NOMO-1 (cell line): ENCODE results near the gene TGM1.
"Not testable (repeated sequence)": the region's sequence is repeated elsewhere in the genome, so short reads cannot be mapped to it uniquely, and the experiment has no call there.

ENCODE experiments used
- DNase-seq, 2 experiments: peaks; one replicate each; lab custom pipeline; 2025; ENCODE audit not compliant: unreplicated experiment in 2 of 2; lab: John Stamatoyannopoulos, UW

Gene TGM1

DNA sequence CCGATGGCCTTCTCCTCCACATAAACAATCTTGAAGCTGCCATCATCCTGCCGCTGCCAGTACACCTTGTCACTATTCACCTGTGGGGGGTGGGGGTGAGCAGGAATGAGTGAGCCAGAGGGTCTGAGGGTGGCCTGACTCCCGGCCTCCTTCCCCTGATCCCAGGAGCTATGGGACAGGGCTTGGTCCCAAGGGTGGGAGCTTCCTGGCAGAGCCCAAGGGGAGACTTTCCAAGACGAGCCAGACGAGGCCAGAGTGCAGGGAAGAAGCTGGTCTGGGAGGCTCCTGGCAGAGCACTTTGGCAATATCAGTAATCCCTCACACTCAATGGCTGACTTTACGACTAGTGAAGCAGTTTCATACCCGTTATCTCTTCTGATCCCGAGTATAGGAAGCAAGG is 7.5 kb downstream of the TGM1 start:
- DNase-seq = no peak

DNA sequence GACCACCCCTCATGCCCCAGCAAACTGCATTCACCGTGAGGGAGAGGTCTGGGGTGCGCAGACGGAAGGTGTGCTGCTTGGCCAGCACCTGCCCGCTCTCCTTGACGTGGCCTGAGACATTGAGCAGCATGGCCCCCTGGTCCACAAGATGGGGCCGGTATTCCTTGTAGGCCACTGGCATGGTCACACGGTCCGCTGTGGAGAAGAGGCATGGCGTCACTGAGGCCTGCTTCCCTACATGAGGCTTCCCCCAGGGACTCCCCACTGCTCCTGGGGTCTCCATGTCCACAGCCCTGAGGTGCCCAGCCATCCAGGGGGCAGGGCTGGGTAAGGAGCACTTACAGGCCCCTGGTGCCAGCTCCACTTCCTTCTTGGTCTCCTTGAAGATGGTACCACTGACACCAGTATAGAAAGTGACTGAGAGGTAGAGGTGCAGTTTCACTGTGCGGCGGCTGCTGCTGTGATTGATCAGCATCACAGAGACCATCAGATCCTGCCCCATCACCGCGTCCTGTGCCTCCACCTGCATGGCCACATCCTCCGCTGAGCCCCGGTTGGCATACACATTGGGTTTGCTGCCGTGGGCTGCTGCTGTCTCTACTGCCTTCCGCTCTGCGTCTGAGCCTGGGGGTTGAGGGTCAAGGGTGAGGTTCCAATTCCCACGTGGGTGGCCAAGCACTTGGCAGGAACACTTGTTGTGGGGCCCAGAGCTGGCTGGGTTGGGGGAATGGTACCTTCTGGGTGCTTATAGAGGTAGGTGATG is 8.2 kb downstream of the TGM1 start:
- DNase-seq = no peak

DNA sequence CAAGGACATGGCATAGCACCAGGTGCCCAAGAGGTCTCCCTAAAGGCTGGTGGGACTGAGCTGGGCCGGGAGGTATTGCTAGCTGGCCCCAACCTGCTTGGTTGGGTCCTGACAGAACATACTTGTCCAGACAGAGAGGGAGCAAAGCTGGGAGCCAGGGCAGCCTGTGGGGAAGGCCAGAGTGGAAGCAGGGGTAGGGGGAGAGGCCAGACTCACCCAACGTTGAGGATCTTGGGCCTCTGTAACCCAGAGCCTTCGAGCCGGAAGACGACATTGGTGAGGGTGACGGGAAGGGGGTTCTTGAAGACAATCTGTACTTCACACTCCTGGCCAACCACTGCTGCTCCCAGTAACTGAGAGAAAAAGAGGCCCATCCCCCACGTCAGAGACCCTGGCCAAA is 9.0 kb downstream of the TGM1 start:
- no peak for DNase-seq

DNA sequence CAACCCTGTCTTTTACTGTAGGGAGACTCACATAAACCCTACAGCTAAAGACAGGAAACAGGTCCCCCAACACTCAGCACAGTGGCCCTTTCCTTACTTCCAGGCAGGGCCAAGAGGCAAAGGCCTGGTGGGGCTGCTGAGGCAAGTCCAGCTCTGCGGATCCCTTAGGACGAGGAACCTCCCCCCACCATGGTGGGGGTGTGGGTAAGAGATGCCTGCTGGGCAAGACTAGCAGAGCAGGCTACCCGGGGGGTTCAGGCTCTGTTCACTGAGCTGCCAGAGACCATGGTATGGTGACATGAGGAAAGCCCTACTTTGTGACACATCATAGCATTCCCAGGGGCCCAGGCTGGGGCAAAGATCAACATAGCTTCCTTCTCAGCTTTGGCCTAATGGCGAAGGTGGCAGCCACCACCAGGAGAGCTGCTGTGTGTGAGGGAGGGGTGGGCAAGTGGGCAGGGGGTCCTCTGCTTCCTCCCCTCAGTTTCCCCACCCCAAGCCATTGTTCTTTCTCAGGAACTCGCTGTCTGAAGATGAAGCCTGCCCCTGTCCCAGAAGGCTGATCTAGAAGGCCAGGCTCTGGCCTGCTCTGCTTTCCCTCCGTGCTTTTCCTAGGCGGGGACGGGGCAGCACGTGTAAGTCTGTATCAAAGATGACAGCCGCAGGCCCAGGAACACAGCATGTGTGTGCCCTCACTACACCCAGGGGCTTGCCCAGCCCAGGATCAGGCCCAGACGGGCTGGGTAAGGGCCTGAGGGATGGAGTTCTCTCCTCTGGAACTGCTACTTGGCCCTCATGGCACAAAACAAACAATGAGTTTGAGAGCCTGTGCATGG is 10.5 kb downstream of the TGM1 start:
- no peak for DNase-seq

DNA sequence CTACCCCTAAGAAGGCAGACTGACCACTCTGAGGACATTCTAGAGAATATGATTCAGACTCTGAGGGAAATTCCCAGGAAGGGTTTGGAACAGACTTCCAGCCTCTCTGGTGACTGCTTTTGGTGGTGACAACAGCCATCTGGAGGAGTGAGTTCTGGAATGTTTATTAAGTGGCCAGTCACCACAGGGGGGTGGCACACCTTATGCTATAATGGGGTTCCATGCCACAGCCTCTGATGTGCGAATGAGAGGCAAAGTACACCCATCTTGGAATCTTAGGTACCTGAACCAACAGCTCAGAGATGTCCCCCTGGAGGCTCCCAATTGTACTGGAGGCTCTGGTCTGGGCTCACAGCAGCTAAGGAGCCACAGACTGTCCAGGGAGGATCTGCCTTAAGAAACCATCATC is 11.1 kb downstream of the TGM1 start:
- DNase-seq = no peak

DNA sequence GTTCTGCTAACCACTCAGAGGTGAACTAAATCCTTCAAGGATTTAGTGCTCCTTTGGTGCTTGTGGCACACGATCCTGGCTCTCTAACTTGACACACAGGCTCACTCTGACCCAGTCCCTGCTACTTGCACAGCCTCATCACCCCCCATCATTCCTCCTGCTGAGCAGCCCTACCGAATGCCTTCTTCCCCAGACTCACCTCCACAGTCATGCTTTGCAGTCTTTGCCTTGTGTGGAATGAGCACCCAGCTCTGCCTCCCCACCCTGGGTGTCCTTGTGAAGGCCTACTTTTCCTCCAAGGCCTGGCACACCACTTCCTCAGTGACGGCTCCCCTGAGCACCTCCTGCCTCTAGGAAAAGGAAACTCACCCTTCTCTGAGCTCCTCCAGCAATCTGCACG is 12.6 kb downstream of the TGM1 start:
- no peak for DNase-seq

DNA sequence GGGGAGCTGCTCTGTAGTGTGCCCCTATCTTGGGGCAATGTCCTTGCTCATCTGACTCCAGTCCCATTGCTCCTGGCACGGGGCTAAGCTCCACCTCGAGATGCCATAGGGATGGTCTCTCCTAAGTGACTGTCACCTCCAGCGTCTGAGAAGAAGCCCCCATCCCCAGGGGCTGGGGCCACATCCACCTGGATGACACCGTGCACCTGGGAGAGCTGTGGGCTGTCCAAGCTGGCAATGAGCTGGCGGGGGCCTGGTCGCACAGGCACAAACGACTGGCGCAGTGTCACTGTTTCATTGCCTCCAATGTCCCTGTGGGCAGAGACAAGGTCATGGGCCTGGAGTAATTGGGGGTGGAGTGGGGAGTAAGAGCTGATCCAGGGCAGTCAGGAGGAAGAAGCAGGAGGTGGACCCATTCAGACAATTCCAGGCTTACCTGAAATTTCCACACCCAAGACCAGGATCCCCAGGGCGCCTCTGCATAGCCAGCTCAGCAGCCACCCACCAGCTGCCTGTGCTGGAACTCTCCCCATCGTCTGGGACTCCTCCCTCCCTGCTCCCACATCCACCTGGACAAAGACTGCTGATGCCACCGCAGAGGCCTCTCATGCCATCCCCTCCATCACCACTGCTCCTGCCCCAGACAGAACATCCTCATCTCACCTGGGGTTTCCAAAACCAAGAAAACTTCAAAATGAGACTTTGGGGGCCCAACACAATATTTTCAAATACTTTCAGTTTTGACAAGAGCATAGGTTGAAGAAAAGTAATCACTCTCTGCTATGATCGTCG is 13.6 kb downstream of the TGM1 start:
- no peak for DNase-seq

DNA sequence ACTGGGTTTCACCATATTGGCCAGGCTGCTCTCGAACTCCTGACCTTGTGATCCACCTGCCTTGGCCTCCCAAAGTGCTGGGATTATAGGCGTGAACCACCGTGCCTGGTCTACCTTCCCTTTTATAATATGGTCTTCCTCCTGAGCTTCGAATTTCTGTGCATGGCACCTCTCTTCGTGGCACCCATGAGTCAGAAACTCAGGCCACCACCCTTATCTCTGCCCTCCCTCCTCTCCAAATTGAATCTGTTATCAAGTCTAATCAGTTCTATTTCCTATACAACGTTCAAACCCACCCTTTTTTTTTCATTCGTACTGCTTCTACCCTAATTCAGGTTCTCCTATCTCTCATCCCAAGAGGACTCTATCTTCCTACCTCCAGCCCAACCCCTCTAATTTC is 15.6 kb downstream of the TGM1 start:
- DNase-seq = no peak

DNA sequence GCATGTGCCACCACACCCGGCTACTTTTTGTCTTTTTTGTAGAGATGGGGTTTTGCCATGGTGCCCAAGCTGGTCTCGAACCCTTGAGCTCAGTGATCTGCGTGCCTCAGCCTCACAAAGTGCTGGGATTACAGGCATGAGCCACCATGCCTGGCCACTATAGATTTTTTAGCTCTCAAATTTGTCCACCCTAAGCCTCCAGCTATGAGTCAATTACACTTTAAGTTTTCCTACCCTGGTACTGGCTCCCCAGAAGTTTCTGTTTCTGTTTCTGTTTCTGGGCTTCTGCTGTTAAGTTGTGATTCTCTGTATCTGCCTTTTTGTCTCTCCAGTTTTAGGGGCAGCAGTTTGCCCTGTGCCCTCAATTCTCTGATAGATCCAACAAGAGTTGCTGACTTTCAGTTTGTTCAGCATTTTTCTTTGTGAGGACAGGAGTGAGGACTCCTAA is 16.2 kb downstream of the TGM1 start:
- DNase-seq = peak; percentile 32 to 53

DNA sequence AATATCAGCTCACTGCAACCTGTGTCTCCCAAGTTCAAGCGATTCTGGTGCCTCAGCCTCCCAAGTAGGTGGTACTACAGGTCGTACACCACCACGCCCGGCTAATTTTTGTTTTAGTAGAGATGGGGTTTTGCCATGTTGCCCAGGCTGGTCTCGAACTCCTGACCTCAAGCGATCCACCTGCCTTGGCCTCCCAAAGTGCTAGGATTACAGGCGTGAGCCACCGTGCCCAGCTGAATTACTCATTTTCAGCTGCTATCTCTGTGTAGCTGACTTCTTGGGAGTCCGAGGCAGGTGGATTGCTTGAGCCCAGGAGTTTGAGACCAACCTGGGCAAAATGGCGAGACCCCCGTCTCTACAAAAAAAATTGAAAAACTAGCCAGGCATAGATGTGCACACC is 17.6 kb downstream of the TGM1 start:
- not testable (repeated sequence) for DNase-seq

DNA sequence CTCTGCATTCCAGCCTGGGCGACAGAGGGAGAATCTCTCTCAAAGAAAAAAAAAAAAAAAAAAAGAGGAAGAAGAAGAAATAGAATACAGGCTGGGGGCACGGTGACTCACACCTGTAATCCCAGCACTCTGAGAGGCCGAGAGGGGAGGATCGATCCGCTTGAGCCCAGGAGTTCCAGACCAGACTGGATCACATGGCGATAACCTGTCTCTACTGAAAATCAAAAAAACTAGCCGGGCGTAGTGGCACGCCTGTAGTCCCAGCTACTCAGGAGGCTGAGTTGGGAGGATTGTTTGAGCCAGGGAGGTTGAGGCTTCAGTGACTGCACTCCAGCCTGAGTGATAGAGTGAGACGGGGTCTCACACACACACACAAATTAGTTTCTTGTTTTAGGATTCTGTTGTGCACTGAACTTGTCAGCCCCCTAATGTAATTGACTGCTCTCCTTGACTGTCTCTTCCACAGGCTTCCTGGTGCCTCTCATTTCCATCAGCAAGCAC is 19.6 kb downstream of the TGM1 start:
- DNase-seq = peak; percentile 40 to 55

DNA sequence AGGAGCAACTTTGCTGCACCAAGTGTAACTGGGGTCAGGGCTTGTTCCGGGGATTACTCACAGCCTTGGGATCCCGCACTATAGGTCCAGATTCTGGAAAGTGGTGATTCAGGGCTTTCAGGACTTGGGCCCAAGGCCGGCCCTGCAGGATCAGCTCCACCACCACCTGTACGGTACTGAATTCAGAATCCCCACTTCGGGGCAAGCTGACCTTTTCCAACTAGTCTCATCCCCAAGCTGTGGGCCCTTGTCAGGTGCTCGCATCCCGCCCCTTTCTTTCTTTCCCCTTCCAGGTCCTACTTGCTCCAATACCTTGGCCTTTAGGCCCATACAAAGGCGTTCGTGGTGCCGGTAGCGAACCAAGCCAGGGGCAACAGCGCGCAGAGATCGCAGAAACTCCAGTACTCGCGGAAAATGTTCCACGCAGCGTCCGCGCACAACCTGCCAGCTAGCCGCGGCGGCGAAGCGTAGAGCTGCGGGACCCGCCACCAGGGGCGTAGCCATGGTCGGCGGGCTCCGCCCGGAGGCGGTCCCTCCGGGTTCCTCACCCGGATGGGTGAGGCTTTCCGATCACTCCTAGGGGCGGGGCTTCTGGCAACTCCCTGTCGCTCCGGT is 21.0 kb downstream of the TGM1 start:
- DNase-seq = peak; percentile 96 to 97

DNA sequence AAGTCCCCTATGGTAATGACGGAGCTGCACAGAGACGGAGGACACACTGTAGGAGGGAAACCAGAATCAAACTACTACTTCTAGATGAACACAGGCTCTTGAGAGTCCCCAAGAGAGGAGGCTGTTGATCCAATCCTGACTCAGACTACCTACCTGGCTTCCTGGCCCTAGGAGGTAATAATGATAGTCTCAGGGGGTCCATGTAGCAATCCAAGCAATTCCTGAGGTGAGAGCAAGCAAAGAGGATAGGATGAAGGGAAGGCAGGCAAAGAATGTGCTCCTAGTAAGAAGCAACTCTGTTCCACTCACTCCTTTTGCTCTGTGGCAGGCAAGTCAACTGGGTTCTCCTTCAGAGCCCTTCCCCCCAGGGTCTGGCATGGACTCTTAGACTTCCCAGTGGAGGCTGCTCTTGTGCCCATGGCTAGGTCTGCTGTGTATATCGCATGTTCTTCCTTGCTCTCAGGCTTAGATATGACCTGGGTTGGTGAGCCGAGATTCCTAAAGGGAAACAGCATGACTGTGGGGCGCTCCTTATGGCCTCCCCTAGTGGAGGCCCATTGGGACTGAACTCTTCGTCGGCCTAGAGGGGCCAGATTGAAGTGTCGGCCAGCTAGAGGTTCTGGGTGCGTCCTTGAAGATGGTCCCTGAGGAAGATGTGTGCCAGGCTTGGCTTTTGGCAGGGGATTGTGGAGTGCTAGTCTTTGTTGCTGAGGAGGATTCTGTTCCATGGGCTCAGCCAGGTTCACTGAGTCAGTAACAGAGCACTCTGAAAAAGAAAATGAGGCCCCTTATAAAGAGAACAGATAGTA is 22.7 kb downstream of the TGM1 start:
- DNase-seq = no peak

DNA sequence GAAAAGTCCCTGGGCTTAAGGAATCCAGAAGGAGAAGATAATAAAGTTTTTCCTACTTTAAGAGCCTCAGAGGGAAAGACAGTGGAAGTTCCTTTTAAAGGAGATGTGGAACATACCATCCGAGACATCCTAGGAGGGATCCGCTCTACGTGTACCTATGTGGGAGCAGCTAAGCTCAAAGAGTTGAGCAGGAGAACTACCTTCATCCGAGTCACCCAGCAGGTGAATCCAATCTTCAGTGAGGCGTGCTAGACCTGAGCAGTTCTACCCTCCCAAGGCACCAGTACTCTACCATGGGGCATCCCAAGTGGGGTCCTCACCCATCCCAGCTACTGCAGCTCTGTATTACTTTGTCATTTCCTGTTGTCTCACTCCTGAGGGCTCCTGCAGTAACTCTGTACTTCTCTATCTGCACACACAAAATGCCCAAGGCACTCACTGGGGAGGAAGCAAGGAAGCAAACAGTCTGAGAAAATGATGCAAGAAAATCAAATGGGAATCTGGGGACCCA is 24.4 kb downstream of the TGM1 start:
- no peak for DNase-seq

DNA sequence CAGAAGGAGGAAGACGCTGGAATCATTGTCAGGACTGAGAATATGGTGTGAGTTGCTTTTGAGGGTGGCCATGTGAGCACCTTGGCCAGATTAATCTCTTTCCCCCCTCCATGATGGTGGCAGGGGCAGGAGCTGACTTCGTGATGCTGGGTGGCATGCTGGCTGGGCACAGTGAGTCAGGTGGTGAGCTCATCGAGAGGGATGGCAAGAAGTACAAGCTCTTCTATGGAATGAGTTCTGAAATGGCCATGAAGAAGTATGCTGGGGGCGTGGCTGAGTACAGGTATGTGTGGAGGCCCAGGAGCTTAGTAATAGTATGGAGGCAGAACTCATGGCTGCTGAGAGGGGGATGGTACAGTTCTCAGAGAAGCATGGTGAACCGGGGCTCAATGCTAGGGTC is 24.9 kb downstream of the TGM1 start:
- DNase-seq = no peak

DNA sequence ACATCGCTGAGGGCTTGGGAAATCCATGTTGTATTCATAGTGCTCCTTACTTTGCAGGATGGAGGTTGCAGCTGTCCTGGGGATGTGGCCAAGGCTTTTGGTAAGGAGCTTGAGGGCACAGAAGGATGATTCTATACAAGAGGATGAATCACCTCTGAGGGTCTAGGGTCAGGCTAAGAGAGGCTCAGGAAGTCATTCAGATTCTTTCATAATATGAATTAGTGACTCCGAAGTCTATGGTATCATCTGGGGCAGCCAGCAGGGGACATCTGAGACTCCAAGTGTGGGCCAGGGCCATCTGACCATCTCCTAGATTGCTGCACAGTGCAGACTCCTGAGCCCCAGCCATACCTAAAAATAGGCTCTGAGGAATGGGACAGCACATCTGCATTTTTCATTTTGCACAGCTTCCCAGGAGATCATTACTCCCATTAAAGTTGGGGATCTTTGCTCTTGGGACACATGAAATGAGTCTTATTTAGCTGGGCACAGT is 25.5 kb downstream of the TGM1 start:
- no peak for DNase-seq

DNA sequence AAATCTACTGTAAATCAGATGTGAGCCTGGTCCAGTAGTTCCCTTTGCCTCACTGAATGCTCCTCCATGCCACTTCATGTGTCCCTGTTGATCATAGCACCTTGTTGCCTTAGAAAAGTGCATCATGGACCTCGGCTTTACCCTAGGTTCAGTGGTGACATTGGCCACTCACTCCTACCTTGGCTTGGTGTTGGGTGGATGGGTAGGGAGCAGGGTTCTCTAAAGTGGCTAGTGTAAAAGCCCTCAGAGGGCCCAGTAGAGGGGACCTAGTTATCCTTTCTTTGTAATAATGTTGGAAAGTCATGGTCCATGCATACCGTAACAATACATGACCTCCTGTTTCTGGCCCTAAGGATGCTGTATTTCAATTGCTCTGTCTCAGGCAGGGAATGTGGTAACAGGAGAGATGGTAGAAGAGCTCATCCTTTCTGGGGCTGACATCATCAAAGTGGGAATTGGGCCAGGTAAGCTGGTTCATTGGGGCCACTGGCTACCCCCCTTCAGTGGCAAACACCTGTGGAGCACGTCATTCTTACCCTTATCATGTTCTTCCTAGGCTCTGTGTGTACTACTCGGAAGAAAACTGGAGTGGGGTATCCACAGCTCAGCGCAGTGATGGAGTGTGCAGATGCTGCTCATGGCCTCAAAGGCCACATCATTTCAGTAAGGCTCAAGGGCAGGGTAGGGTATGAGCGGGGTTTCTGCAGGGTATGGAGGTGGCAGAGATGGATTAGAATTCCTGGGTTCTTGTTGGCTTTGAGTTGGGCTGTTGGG is 26.1 kb downstream of the TGM1 start:
- DNase-seq = no peak

DNA sequence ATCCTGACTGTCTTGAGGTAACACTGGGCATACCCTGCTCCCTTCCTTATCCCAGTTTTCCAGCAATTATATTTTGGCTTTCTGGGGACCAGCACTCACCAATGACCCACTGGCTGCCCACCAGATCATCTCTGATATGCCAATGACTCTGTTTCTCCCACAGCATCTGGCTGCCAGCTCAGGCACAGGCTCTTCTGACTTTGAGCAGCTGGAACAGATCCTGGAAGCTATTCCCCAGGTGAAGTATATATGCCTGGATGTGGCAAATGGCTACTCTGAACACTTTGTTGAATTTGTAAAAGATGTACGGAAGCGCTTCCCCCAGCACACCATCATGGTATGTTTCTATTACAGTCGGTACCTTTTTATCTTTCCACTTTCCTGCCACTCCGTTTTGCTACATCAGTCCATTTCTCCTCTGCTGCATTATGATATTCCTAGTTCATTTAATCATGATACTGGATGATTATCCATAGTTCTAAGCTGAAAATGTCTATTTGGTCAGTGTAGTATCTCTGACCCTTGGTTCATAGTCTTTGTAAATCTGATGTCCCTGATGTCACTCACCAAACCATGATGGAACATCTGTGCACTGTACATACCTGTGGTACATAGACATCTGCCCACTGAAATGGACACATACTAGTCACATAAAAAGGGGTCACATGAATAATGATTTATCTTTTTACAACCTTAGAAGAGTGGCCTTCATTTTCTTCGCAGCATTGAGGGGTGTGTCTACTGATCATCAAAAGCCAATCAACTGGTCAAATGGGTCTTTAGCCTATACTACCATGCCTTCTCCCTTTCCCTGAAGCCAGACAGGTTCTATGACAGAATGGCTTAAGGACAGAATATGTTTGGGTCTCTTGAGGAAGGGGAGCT is 26.9 kb downstream of the TGM1 start:
- no peak for DNase-seq
